RPMI8226 (cell line): ENCODE data around the gene HSPB6.
"Not testable (repeated sequence)": the region's sequence is repeated elsewhere in the genome, so short reads cannot be mapped to it uniquely, and the experiment has no call there.

Source experiments
- DNase-seq: peaks from one replicate; pipeline ENCODE4 v3.0.0-alpha.2; 2015

HSPB6 gene

DNA sequence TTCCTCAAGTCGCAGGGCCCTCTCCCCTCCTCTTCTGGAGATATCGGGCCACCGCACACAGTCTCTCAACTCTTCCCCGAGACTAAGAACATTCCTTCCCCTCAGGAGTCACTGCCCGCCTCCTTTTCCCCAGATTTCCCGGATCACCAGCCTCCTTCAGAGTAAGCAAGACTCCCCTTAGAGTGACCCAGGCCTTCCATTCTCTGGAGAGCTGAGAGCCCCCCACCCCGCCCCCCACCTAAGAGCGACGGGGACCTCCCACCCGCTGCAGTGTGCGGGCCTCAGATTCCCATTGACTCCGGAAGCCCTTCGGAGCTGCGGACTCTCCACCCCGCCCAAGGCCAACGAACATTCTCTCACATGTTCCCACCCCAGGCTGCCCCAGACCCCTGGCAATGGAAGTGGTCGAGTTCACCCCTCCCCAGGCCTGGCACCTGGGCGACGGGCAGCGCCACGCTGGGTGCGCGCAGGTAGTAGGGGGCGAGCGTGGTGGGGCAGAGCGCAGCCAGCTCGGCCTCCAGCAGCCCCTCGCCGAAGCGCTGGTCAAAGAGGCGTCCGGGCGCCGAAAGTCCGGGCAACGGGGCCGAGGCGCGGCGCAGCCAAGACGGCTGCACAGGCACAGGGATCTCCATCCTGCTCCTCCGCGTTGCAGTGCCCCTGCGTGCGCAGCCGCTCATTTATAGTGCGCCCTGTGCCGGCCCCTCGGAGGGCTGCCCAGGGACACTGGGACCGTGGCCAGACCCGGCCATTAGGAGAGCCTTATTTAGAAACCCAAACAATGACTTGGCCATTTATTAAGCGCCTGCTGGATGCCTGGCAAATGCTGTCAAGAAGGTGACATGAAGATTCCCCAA lies at the start of gene HSPB6:
Gene HSPB6 (minus strand): TSS at position 653 of the 854 bp plus-strand sequence. CDS start 21 bp downstream, at position 632.
- DNase-seq: no peak

DNA sequence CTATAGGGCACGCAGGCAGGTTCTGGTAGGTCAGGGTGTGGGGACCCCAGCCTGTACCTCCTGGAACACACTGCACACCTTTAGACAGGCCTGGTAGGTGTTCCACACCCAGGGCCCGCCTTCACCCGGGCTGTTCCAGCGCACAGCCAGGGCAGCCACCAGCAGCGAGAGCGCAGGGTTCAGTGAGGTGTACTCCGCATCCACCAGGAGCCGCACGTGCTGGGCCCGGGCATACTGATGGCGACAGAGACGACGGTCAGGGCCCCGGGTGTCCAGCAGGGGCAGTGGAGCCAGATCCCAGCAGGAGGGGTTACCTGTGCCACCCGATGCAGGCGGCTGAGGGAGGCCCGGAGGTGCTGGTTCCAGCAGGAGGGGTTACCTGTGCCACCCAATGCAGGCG lies 49.8 kb upstream of the HSPB6 start:
- DNase-seq: no peak

- peak; percentile 53 for DNase-seq
These were observed 48.8 kb upstream of the HSPB6 start for GRCh38 chr19:35805526-35806102.

- no peak for DNase-seq
These were observed 45.0 kb upstream of the HSPB6 start for GRCh38 chr19:35801828-35802227.

DNA sequence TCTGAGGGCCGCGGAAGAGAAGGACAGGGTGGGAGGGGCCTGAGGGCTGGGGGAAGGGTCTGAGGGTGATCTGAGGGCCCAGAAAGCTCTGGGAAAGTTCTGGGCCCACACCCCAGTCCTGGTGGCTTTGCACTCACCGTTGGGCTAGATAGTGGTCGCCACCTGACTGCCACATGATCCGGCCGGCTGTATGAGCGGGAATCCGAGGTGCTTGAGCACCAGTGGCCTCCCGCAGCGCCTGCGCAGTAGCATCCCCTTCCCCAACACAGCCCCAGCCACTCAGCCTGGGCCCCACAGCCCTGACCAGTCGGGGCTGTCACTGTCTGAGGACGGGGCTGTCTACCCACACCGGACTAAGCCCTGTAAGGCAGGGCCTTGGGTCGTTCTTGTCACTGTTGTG lies 40.8 kb upstream of the HSPB6 start:
- no peak for DNase-seq

GRCh38 chr19:35796645-35797542 lies 40.1 kb upstream of the HSPB6 start:
- no peak for DNase-seq

- not testable (repeated sequence) for DNase-seq
These were observed 38.7 kb upstream of the HSPB6 start for GRCh38 chr19:35795564-35795963.

DNA sequence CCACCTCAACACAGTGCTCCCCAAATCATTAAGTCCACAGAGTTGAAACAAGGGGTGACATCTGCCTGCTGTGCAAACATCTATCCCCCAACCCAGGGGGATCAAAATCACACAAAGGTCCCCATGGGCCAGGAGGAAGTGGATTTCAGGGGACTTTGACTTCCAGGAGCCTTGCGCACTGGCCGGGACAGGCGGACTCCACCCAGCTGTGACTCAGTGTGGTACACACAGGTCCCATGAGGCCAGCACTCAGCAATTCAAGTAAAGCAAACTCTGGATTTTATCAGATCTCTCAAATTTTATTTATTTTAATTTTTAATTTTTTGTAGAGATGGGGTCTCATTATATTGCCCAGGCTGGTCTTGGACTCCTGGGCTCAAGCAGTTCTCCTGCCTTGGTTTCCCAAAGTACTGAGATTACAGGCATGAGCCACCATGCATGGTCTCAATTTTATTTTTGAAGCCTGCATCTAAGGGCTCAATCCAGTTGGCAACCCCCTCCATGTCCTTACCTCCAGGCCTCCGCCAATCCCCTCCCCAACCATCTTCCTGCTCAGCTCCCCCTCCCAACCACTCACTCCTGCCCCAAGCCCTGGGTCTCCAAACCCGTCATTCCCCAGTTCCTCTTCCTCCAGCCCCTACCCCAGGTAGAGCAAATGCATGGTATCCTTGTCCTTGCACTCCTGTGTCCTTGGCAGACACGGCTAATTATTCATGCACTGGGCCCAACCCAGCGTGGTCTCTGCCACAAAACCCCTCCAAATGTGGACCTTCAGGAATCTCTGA lies 36.7 kb upstream of the HSPB6 start:
- DNase-seq: no peak

- no peak for DNase-seq
These were observed 36.1 kb upstream of the HSPB6 start for GRCh38 chr19:35792888-35793287.

DNA sequence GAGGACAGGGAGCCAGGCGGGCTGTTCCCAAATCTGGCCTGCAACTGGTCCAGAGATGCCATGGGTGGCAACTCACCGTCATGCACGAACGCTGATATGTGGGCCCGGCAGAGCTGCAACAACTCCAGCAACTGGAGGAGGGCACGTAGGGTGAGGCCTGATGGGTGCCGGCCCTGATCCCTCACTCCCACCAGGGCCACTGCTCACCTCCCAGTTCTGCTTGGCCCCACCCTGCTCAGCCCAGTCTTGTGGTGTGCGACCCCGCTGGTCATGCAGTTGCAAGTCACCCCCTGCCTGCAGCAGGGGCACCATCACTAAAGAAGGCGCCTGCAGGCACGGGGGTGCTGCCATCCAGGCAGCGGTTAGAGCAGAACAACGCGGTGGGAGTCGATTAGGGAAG lies 35.5 kb upstream of the HSPB6 start:
- no peak for DNase-seq

- DNase-seq: no peak
These were observed 35.0 kb upstream of the HSPB6 start for GRCh38 chr19:35791814-35792279.

DNA sequence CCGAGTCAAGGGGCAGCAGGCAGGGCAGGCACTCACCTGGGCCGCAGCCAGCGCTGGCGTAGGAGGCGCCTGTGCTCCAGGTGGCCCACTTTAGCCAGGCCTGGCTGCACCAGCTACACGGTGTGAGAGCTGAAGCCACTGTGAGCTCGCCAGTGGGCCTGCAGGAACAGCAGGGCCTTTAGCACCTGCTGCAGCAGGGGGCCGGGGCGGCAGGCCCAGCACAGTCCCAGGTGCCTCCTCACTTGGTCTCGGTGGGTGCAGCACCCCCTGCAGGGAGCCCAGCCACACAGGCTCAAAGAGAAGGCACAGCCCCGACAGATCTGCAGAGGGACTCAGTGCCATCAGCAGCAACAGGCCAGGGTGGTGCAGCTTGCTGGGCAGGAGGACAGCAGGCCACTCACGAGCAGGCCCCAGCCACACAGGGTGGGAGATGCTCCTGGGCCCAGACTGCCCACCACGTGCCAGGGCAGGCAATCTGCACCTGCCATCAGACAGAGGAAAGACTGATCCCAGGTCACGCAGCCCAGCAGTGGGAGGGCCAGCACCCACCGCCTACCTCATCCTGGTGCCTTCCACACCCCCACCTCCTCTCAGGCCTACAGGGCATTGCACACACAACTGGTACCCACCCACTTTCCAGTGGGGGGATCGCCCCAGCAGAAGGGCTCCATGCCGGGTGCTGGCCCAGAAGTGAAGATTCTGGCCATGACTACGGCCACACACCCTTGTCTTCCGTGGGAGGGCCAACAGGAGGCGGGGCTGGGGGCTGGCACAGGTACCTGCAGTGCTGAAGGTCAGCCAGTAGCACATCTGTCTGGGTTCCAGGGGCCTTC lies 34.4 kb upstream of the HSPB6 start:
- peak; percentile 23 for DNase-seq

DNA sequence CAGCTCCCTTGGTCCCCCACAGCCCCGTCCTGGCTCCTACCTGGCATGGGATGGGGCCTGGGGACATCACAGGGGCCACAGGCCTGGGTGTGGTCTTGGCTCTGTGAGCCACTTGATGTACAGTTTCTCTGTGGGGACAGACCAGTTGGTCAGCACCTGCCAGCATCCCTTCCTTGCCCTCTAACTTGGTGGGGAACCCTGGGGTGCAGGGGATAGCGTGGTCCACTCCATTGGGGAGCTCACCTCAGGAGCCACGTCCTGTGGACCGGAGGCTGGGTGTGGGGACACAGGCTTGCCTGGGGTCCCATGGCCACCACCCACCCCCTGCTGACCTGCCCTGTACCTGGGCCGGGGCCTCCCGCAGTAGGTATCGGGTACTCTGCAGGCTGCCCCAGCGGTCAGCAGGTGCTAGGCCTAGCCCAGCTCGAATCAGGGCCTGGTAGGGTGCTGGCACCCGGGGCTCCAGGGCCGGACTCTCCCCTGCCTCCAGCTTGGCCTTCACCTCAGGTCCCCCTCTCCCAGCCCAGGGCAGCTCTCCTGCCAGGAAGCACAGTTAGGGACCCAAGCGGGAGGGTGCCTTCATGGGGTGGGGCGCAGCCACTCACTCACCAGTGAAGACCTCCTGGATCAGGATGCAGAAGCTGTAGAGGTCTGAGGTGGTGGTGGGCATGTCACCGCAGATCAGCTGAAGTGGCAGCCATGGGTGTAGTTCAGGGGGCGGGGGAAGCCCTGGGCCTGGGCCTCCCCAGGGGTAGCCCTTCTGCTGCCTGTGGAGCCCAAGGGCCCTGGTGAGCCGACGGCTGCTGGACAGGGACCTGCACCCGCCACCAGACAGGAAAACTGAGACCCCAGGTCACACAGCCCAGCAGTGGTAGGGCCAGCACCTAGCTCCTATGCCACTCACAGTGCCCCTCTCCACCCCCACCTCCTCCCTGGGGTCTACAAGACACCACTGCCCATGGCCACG lies 33.4 kb upstream of the HSPB6 start:
- DNase-seq: no peak

DNA sequence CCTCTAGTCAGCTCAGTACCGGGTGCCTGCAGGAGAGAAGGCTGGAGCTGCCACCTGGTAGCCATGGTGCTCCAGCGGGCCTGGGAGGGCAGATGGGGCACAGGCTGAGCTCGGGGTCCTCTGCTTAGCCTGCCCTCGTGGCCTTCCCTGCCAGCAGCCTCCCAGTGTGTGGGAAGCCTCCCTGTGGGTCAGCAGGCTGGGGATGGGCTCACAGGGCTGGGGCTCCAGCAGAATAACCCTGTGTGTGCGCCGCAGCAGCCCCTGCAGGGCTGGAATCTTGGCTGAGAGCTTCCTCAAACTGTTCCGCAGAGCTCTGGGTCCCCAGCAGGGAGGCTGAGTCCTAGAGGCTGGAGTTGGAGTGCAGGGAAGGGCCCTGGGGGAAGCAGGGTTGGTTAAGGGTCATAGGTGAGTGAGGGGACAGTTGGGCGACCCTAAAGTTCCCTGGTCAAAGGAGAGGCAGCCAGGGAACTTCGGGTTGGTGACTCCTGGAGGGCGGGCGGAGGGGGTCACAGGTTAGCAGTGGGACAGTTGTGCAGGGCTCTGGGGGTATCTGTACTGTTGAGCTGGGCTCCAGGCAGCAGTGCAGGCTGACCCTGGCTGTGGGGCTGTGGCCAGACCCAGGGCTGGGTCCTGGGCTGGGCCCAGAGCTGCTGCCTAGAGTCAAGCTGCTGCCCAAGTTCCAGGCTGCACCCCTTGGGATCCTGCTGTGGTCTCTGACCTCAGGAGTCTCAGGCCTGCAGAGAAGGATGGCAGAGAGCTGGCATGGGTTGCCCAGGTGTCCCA lies 32.6 kb upstream of the HSPB6 start:
- DNase-seq: no peak

DNA sequence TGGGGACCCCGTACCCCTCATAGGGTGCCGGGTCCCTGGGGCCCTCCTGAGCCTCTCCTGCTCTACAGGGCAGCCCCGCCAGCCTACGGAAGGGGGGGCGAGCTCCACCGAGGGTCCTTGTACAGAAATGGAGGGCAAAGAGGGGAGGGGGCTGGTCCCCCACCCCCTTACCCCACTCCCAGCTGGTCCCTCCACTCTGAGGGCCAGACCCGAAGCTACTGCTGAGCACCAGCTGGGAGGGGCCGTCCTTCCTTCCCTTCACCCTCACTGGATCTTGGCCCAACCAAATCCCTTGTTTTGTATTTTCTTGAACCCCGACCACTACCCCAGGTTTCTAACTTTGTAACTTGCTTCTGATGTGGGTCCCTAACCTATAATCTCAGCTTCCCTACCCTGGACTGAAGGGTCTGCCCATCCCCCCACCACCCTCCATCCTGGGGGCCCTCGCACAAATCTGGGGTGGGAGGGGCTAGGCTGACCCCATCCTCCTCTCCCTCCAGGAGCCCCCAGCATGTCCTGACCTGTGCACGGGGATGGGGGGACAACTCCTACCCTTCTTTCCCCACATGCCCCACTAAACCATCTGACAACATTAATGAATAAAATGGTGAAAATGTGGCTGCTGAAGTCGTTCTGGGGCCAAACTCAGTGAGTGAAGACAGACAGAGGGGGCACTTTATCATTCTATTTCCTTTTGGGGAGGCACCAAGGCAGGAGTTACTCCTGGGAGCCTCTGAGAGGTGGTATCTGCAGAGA lies 31.6 kb upstream of the HSPB6 start:
- DNase-seq: no peak

DNA sequence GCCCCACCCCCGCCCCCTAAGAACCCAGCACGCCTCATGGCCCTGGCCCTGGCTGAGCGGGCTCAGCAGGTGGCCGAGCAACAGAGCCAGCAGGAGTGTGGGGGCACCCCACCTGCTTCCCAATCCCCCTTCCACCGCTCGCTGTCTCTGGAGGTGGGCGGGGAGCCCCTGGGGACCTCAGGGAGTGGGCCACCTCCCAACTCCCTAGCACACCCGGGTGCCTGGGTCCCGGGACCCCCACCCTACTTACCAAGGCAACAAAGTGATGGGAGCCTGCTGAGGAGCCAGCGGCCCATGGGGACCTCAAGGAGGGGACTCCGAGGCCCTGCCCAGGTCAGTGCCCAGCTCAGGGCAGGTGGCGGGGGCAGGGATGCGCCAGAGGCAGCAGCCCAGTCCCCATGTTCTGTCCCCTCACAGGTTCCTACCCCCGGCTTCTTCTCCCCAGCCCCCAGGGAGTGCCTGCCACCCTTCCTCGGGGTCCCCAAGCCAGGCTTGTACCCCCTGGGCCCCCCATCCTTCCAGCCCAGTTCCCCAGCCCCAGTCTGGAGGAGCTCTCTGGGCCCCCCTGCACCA lies 30.5 kb upstream of the HSPB6 start:
- DNase-seq: no peak

GRCh38 chr19:35786299-35787160 lies 29.7 kb upstream of the HSPB6 start:
- DNase-seq: no peak

- DNase-seq: no peak
These were observed 28.5 kb upstream of the HSPB6 start for GRCh38 chr19:35785339-35785627.
